KMS-11 (cell line): ENCODE measurements around the gene FMNL2.

Experiments
- H2AFZ ChIP-seq: fragments of 200-600 bp; sonication (generic); 2 replicates; pipeline ENCODE4 v1.6.1; 2016; ENCODE audit warnings: antibody characterized with exemption, mixed run types, low read depth
- H3K27ac ChIP-seq: fragments of 200-600 bp; sonication (generic); 2 replicates; pipeline ENCODE4 v1.6.1; 2016; ENCODE audit warnings: mild to moderate bottlenecking, mixed run types
- H3K27me3 ChIP-seq: fragments of 200-600 bp; sonication (generic); 2 replicates; pipeline ENCODE4 v1.6.1; 2017; ENCODE audit warnings: mild to moderate bottlenecking, low read depth, mixed run types, moderate library complexity; ENCODE audit not compliant: insufficient read depth
- H3K36me3 ChIP-seq: fragments of 200-600 bp; sonication (generic); 2 replicates; pipeline ENCODE4 v1.6.1; 2017; ENCODE audit warnings: mild to moderate bottlenecking, mixed run types; ENCODE audit not compliant: insufficient read depth
- H3K4me1 ChIP-seq: fragments of 200-600 bp; sonication (generic); 2 replicates; pipeline ENCODE4 v1.6.1; 2016; ENCODE audit warnings: mild to moderate bottlenecking, low read depth, mixed run types; ENCODE audit not compliant: poor library complexity, severe bottlenecking
- H3K4me2 ChIP-seq: fragments of 200-600 bp; sonication (generic); 2 replicates; pipeline ENCODE4 v1.7.0; 2016; ENCODE audit warnings: mild to moderate bottlenecking, mixed run types
- H3K4me3 ChIP-seq: fragments of 200-600 bp; sonication (generic); IDR thresholded peaks from 2 replicates; pipeline ENCODE4 v1.6.1; 2017; ENCODE audit warnings: low read depth, low read length, mixed read lengths; ENCODE audit not compliant: insufficient read depth
- H3K79me2 ChIP-seq: fragments of 200-600 bp; sonication (generic); 2 replicates; pipeline ENCODE4 v1.6.1; 2016; ENCODE audit warnings: low read depth, mixed run types; ENCODE audit not compliant: insufficient read depth
- H3K9ac ChIP-seq: fragments of 200-600 bp; sonication (generic); 2 replicates; pipeline ENCODE4 v1.6.1; 2016; ENCODE audit warnings: mild to moderate bottlenecking, mixed run types
- H4K20me1 ChIP-seq: fragments of 200-600 bp; sonication (generic); 2 replicates; pipeline ENCODE4 v1.6.1; 2016; ENCODE audit warnings: mild to moderate bottlenecking, mixed run types; ENCODE audit not compliant: insufficient read depth
- CTCF ChIP-seq: fragments of 200-600 bp; sonication (generic); conservative IDR thresholded peaks from 2 replicates; pipeline ENCODE4 v1.6.1; 2017; ENCODE audit warnings: low read depth, mild to moderate bottlenecking, antibody characterized with exemption, low read length, moderate library complexity, mixed read lengths

The FMNL2 gene

DNA sequence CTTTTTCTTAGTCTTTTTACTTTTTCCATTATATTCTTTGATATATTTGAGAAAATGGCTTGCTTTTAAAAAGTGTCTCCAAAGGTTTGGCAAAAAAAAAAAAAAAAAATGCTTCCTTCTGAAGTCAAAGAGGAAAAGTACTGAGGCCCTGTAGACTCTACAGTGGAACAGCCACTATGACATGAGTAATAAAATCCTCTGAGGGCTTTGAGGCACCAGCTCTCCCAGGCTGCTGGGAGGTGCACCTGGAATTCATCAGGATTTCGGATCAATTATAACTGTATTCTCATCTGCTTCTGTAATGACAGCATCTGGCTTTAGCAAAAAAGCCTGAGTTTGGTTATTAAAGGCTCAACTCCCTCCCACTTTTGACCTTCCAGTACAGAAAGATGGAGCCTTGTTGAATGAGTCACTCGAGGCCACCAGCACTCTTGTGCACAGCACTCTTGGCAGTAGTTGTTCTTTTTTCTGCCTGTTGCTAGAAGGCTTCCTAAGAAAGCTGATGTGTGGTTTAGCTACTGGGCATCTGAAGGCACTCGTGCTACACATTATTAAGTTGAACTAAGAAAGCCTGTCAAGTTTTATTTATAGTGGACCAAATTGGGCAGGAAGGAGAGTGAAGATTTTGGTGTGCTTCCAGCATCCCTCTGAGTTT lies 251.0 kb downstream of the FMNL2 start:
- Histone ChIP-seq H3K79me2 (no peaks in the 10 kb centered on the region), H3K4me1 (peaks cover 11% of the 10 kb centered on the region), H3K27me3 (no peaks in the 10 kb centered on the region), H4K20me1 (no peaks in the 10 kb centered on the region), H2AFZ (no peak overlapping the region), H3K4me2 (no peak overlapping the region), H3K36me3 (no peaks in the 10 kb centered on the region), H3K27ac (no peak overlapping the region), H3K9ac (no peak overlapping the region), H3K4me3 (no peak overlapping the region)
- no peak for TF ChIP-seq CTCF

DNA sequence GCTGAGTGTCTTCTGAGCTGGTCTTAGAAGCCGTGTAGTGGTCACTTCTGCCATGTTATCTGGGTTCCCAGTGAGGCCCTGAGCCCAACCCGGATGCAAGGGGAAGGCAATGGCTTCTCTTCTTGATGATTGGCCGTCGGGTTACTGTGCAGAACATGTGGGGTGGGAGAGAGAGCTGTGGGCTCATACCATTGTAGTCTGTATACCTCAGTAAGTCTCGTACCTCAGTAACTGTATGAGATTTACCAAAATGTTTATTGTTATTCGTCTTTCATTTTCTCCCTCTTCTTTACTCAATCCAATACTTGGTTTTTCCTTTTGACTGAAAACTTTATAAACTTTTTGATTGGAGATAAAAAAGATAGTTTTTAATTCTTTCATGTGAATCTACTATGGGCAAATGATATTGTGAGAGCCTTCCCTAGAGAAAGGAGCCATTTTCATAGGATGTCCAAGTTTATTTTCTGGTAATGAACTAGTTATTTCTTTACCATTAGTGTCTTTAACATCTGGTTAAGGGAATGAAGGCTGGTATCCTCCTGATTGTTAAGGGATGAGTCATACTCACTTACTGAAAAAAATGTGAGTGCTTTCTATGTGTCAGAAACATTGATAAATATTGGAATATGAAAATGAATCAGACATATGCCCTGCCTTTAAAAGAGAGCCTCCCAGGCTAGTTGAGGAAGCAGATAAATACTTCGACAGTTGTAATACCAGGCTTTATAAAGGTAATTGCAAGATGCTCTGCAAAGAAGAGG lies 252.4 kb downstream of the FMNL2 start:
- Histone ChIP-seq H3K36me3 (no peaks in the 10 kb centered on the region), H2AFZ (no peak overlapping the region), H4K20me1 (no peaks in the 10 kb centered on the region), H3K27ac (no peak overlapping the region), H3K4me1 (peaks cover 10% of the 10 kb centered on the region), H3K4me3 (no peak overlapping the region), H3K27me3 (no peaks in the 10 kb centered on the region), H3K4me2 (no peak overlapping the region), H3K9ac (no peak overlapping the region), H3K79me2 (no peaks in the 10 kb centered on the region)
- no peak for TF ChIP-seq CTCF

- H3K4me3 ChIP-seq, result no peak overlapping the region
- H3K9ac ChIP-seq, result no peak overlapping the region
- H3K27me3 ChIP-seq, result no peaks in the 10 kb centered on the region
- no peak overlapping the region for H3K27ac ChIP-seq
- no peak for TF ChIP-seq CTCF
- no peaks in the 10 kb centered on the region for H3K79me2 ChIP-seq
- peaks cover under 1% of the 10 kb centered on the region for H3K4me1 ChIP-seq
- no peaks in the 10 kb centered on the region for H4K20me1 ChIP-seq
- no peaks in the 10 kb centered on the region for H3K36me3 ChIP-seq
- H2AFZ ChIP-seq, result no peak overlapping the region
- H3K4me2 ChIP-seq, result no peak overlapping the region
Measured at GRCh38 chr2:152588998-152589397, 254.0 kb downstream of the FMNL2 start.

DNA sequence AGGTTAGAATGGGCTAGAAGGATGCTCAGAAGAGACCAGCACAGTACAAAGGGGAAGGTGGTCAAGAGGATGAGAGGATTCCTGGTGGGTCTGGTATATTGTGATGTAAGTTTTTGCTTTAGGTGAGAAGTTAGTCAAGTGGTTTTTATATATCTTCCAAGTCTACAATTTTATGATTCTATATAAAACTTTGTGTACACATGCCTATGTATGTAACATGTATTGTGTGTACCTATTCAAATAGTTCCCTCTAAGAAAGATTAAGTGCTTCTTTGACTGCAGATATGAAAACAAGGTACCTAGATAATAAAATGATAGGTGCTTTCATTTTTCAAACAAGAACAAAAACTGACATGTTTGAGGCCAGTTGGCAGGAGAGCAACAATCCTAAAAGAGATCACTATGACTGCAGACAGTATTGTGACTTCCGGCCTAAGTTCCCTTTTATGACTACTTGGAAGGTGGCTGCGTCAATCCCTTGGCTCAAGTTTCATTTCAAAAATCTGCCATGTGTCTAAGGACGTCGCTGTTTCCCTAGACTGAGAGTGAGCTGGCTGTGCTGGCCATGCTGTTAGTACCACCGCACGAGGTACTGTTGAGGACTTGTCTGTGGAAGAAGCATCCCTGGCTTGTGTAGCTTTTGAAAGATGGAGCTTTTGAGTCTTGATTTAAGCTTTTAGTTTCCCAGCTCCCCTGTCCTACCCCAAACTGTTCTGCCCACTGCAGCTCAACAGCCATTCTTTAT lies 259.2 kb downstream of the FMNL2 start:
- Histone ChIP-seq H3K9ac (no peak overlapping the region), H3K27ac (no peak overlapping the region), H3K36me3 (no peaks in the 10 kb centered on the region), H2AFZ (no peak overlapping the region), H3K4me1 (no peaks in the 10 kb centered on the region), H3K4me3 (no peak overlapping the region), H3K4me2 (no peak overlapping the region), H3K27me3 (no peaks in the 10 kb centered on the region), H3K79me2 (no peaks in the 10 kb centered on the region), H4K20me1 (no peaks in the 10 kb centered on the region)
- TF ChIP-seq CTCF, result no peak
